HG02943 (cell line): ENCODE data around the gene PSME2.

ENCODE experiments used
- ATAC-seq: cut with Tn5 transposase; IDR thresholded peaks from one replicate; pipeline ENCODE4 v1.9.1; 2021; ENCODE audit warnings: mild to moderate bottlenecking, low read depth, moderate library complexity; ENCODE audit not compliant: unreplicated experiment

PSME2 gene

DNA sequence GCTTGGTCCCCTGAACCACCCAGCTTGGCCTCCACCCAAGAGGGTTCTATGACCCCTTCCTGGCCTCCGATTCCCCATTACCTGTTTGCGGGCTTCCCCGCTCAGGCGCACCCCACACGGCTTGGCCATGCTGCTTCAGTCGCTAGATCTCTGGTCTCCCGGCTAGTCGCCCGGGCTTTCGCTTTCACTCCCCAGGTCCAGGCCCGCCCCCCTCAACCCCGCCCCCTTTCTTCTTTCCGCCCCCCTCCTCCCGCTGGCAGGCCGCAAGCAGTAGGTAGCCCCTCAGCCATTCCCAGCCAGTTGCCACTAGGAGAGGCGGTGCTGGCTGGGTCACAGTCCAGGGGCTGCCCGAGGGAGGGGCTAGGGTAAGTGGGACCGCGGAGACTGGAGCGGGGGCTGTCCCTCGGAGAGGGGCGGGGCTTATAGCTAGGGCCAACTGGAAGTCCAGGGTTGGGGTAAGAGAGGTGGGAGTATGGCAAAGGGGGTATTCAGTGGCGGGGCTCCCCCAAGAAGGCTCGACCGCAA lies at the start of gene PSME2:
TSS of gene PSME2 (minus strand) at position 158 of the 525 bp plus-strand sequence. CDS start at position 129, 29 bp downstream.
- ATAC-seq, result peak; percentile 55

GRCh38 chr14:24195186-24196070 lies 49.0 kb upstream of the PSME2 start, which contains the start of gene TM9SF1:
TSS of gene TM9SF1 (minus strand) at chr14:24195441. CDS start at chr14:24195019, 422 bp downstream.
- peak; percentile 82 for ATAC-seq

GRCh38 chr14:24194873-24195185 lies 48.4 kb upstream of the PSME2 start:
- no peak for ATAC-seq

GRCh38 chr14:24194186-24194872 lies 47.9 kb upstream of the PSME2 start:
- ATAC-seq, result no peak

GRCh38 chr14:24192933-24193332 lies 46.5 kb upstream of the PSME2 start:
- ATAC-seq, result no peak

DNA sequence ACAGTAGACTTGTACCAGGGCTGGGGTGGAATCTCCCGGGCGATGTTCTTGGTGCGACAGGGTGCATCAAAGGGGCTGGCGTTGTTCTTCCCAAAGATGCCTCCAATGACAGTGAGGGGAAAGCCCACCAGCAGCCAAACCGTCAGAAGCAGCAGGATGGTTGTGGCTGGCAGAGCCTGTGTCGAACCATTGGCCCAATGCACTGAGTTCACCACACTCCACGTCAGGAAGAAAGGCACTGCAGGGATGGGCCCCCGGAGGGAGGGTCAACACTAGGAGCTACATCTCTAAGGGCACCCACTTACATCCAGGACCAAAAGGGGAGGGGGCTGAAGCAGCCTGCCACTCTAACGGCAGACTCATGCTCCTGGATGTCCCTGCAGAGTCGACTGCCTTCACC lies 44.0 kb upstream of the PSME2 start:
- no peak for ATAC-seq

- ATAC-seq, result no peak
Observed at GRCh38 chr14:24189460-24189859, 43.0 kb upstream of the PSME2 start.

DNA sequence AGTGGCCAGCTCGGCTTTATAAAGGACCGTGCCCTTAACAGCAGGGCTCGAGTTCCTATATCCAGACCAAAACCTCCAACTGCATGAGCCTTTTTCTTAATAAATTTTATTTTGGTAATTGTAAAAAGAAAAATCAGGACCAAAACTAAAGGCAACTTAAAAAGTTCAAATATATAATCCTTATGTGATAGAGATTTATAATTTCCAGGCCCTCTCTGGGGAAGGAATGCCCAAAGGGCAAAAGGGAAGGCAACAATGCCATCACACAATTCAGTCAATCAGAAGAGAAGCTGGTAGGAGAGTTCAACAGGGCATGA lies 42.6 kb upstream of the PSME2 start:
- no peak for ATAC-seq

DNA sequence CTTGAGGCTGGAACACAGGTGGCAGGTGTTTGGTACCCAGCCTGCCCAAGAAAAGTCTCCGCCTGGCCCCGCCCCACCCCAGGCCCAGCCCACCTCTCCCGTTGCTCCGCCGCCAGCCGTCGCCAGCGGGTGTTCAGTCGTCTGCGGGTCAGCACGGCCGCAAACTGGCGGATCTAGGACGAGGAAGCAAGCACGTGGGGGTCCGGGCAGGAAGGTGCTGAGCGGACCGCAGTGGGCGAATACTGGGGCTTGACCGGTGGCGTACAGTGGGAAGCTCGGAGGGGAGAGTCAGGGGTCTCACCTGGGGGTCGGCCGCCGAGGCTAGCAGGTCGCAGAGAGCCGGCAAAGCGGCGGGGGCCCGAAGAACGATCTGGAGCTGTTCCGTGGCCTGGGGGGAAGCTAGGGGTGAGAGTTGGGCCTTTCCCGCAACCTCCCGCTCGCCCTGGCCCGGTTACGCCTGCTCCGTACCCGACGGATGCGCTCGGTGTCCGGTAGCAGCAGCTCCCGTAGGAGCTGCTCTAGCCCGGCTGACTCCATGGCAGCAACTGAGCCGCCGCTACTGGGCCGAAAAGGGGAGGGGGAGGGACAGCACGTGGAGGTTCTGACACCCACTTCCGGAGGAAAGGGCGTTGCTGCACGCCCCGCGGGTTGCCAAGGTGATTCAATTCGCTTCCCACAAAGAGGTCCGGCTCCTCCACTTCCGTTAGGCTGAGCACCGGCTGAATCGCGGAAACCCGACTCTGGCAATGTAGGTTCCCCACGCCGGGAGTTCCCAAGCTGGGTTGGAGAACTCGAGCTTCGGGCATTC lies 42.0 kb upstream of the PSME2 start, which contains the start of gene IPO4:
TSS of gene IPO4 (minus strand) at position 566 of the 808 bp plus-strand sequence. CDS start at position 537, 29 bp downstream.
- peak; percentile 82 for ATAC-seq

- ATAC-seq, result no peak
Observed at GRCh38 chr14:24187539-24187915, 41.1 kb upstream of the PSME2 start.

- no peak for ATAC-seq
Observed at GRCh38 chr14:24186831-24187538, 40.6 kb upstream of the PSME2 start.

- ATAC-seq, result no peak
Observed at GRCh38 chr14:24185741-24186140, 39.3 kb upstream of the PSME2 start.

DNA sequence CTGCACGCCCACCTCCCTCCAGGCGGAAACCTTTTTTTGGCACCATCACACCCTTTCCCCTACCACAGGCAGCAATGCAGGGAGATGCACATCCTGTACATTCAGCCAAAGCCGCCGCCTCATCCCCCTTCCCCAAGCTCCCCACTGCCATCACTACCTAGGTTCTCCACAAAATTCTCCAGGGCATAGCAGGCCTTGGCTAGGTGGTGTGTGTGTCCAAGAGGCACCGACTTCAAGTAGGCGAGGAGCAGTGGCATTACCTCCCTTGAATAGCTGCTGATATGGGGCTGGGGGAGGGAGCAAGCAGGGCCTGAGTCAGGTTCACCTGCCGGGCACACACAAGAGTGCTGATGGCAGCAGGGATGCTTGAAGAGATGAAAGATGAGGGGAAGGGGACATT lies 38.6 kb upstream of the PSME2 start:
- ATAC-seq, result no peak

GRCh38 chr14:24184104-24184970 lies 37.9 kb upstream of the PSME2 start:
- ATAC-seq, result no peak

DNA sequence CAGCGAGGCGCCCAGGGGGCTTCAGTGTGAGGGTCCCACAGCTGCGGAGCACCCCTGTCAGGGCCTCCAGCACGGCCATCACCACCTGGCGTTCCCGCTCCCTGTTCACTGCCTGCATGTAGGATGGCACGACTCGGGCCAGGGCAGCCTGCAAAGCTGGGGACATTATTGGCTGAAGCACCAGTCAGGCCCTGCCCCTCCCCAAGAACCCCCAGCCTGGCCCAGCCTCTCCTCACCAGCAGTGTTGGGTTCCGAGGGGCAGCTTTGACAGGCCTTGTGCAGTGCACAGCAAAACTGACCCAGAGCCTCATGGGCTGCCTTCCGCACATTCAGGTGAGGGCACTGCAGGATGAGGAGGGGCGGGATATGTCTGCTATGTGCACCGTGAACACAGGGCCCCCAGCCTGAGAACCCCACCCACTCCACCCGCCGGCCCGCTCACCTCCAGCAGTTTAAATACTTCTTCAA lies 36.6 kb upstream of the PSME2 start:
- no peak for ATAC-seq

DNA sequence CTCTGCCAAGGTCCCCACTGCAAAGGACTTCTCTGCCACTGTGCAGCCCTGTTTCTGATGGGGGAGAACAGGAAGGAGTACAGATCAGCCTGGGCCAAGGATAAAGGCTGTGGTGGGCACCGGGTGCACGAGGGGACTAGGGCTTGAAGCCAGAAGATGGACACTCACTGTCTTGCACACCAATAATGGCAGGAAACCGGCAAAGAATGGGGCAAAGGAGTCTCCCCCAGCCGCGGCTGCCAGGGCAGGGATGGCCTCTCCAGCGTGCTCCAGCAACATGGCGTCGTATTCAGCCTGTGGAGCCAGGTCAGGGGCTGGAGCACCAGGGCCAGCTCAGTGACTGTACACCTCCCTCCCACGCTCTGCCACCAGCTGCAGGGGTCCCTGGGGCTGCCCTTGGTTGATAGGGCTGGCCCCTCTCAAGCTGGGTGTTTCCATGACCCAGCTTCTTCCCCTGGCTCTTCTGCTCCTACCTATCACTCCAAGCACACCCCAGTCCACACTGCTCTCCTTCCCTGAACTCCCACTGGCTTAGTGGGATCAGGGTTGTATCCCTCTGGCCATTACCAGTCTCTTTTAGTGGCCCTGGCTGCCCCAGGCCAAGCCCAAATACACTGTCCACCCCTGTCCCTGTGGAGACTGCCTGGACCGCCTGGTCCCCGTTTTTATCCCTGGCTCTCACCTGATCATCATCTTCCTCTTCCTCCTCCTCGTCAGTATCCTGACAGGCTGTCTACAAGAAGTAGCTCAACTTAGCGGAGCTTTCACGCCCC lies 35.9 kb upstream of the PSME2 start:
- ATAC-seq, result no peak

- no peak for ATAC-seq
Observed at GRCh38 chr14:24181371-24182077, 35.1 kb upstream of the PSME2 start.
